Transverse colon (tissue), 4 donors: ENCODE measurements around the gene DHDH. TPM values are rescaled to one million over a fixed set of nuclear protein-coding genes. Genes with fewer than 3 reads are reported as not detected.

Experiments used
- DNase-seq: peaks from one replicate; pipeline ENCODE4 v3.0.0-alpha.2; 2019
- H3K27ac ChIP-seq, 4 donors: fragments of 200-600 bp; sonication (generic); 2 replicates each; pipeline ENCODE4 v1.5.1; 2016 to 2018; ENCODE audit warnings: inconsistent platforms in 4 of 4
- H3K27me3 ChIP-seq: fragments of 200-600 bp; sonication (generic); 2 replicates; pipeline ENCODE4 v1.5.1; 2017; ENCODE audit warnings: inconsistent platforms
- H3K36me3 ChIP-seq, 4 donors: fragments of 200-600 bp; sonication (generic); 2 replicates each; pipeline ENCODE4 v1.5.1; 2017 to 2019; ENCODE audit warnings: inconsistent platforms in 4 of 4
- H3K4me1 ChIP-seq, 4 donors: fragments of 200-600 bp; sonication (generic); 2 replicates each; pipeline ENCODE4 v1.5.1; 2017 to 2020; ENCODE audit warnings: inconsistent platforms in 4 of 4
- H3K4me3 ChIP-seq, 4 donors: fragments of 200-600 bp; sonication (generic); 1 replicate in 1 of 4; 2 replicates in 3 of 4; pipeline versions ENCODE4 v1.5.1 to v1.6.1; 2017 to 2019; ENCODE audit warnings: inconsistent platforms in 4 of 4
- H3K9me3 ChIP-seq, 2 donors: fragments of 200-600 bp; sonication (generic); 2 replicates each; pipeline ENCODE4 v1.5.1; 2017 to 2019; ENCODE audit warnings: inconsistent platforms in 2 of 2
- EP300 ChIP-seq: sonication (generic); formaldehyde crosslinking; IDR thresholded peaks from one replicate; pipeline ENCODE4 v1.6.1; 2017; ENCODE audit warnings: antibody characterized with exemption, low read depth
- POLR2A ChIP-seq: fragments of 450-650 bp; IDR thresholded peaks from one replicate; pipeline ENCODE4 v1.6.1; 2016; ENCODE audit warnings: antibody characterized with exemption, mild to moderate bottlenecking, moderate library complexity
- POLR2AphosphoS5 ChIP-seq, 3 donors: sonication (generic); formaldehyde crosslinking; IDR thresholded peaks; one replicate each; pipeline ENCODE4 v1.6.1; 2016; ENCODE audit warnings: antibody characterized with exemption in 3 of 3
- WGBS, 2 donors: methylation state at CpG; one replicate each; pipeline ENCODE4 v1.1.5; 2018; ENCODE audit warnings: low coverage in 1 of 2; 5-methylcytosine and 5-hydroxymethylcytosine counted together
- in situ Hi-C, 4 donors: fragments of 200-750 bp; cut with MboI; loops; one replicate each; pipeline versions ENCODE4 v1.15.0 to v1.15.1; 2017; ENCODE audit warnings: low sequenced_read_pairs in 3 of 4, low pct_ligation_motif_present in 1 of 4, low pct_unique_long_range_greater_than_20kb in 1 of 4
- intact Hi-C: fragments of 100-400 bp; cut with DNase I; formaldehyde crosslinking; loops from one replicate; pipeline ENCODE4 v1.15.1; 2023; ENCODE audit warnings: low total_unique reads
- total RNA-seq, 4 donors: library from RNA; depleted of rRNA; stranded (reverse); fragments of >200 nt; gene quantifications; one replicate each; pipeline ENCODE4 v1.1.0, GENCODE V29; 2016
- TF ChIP-seq, protein P1 (sequence below), 5 experiments: fragments of 200-600 bp in 3 of 5; fragments of 450-650 bp in 2 of 5; sonication (generic) in 3 of 5; IDR thresholded peaks; 1 replicate in 2 of 5; 2 replicates in 3 of 5; pipeline ENCODE4 v1.5.1; 2016 to 2017; ENCODE audit warnings: antibody characterized with exemption in 5 of 5, inconsistent platforms in 3 of 5, mild to moderate bottlenecking in 2 of 5, moderate library complexity in 1 of 5

DHDH gene
- total RNA-seq, 4 donors from 2014 or later: 3.4 to 4.9 TPM; not detected in 2

DNA sequence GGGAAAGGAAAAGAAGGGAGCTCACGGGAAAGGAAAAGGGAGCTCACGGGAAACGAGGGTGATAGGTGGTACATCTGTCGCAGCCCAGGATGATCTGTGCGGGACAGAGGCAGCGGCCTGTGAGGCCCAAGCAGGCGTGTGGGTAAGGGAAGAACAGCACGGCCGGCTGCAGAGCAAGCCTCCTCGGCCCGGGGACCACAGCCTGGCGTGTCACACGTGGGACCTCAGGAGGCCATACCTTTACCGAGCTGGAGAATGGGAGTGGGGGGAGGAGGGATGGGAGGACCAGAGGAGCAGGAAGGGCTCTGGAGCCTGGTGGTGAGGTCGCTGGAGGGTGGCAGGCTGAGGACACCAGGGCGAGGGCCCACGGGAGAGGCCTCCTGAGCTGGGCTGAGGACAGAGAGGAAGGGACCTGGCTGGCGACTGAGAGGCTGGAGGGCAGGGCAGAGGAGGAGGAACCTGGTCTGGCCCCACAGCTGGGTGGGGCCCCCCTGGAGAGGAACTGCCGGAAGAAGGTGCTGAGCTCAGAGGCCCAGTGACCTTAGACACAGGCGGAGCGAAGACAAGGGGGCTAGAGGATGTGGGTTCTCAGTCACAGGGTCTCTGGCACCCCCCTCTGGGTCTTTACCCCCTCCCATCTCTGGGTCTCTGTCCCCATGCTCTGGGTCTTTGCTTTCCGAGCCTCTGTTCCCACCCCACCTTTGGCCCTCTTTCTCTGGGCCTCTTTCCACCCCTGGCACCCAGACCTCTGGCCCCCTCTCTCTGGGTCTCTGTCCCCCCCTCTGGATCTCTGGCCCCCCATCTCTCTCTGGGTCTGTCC lies 28.7 kb downstream of the DHDH start:
- Histone ChIP-seq H3K27me3 (no peaks in the 10 kb centered on the region), H3K36me3 (peaks cover 0 to 10% (median 3%) of the 10 kb centered on the region in 4 donors), H3K4me1 (peaks cover 34 to 66% (median 59%) of the 10 kb centered on the region in 4 donors), H3K9me3 (no peaks in the 10 kb centered on the region), H3K4me3 (peak overlapping the region in 1 of 4 donors; percentile 99), H3K27ac (peak overlapping the region; percentile 94 to 97 (median 96))
- TF ChIP-seq EP300 (no peak), POLR2A (peak; percentile 94), POLR2AphosphoS5 (IDR thresholded peaks at IDR 0.05) (peak; percentile 82 to 96 (median 93))
- TF ChIP-seq, protein P1, sequence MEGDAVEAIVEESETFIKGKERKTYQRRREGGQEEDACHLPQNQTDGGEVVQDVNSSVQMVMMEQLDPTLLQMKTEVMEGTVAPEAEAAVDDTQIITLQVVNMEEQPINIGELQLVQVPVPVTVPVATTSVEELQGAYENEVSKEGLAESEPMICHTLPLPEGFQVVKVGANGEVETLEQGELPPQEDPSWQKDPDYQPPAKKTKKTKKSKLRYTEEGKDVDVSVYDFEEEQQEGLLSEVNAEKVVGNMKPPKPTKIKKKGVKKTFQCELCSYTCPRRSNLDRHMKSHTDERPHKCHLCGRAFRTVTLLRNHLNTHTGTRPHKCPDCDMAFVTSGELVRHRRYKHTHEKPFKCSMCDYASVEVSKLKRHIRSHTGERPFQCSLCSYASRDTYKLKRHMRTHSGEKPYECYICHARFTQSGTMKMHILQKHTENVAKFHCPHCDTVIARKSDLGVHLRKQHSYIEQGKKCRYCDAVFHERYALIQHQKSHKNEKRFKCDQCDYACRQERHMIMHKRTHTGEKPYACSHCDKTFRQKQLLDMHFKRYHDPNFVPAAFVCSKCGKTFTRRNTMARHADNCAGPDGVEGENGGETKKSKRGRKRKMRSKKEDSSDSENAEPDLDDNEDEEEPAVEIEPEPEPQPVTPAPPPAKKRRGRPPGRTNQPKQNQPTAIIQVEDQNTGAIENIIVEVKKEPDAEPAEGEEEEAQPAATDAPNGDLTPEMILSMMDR (IDR thresholded peaks at IDR 0.05): no peak
- in situ Hi-C loops: loop anchor here in 1 of 4 donors (25.0 kb wide), 1 partner anchor 100 kb away; the partner anchor contains the start of genes PLEKHA4 and PPP1R15A
- 32 to 38% methylated on average over 19 to 22 of the region's 22 CpGs for WGBS, 2 donors
- peak; percentile 90 for DNase-seq
- intact Hi-C loops: loop anchor here (10.0 kb wide), 2 partner anchors 57 to 87 kb away; partner anchors contain the start of genes NUCB1 and PPP1R15A

DNA sequence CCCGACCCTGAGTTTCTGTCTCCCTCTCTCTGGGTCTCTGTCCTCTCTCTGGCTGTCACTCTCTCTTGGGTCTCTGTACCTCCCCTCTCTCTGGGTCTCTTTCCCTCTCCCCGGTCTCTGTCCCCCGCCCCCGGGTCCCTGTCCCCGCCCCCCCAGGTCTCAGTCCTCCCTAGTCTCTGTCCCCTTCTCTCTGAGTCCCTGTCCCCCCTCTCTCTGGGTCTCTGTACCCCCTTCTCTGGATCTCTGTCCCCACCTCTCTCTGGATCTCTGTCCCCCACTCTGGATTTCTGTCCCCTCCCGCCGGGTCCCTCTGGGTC lies 29.3 kb downstream of the DHDH start:
- intact Hi-C loops: loop anchor here (10.0 kb wide), 2 partner anchors 58 to 88 kb away; partner anchors contain the start of genes NUCB1 and PPP1R15A
- in situ Hi-C loops: loop anchor here in 1 of 4 donors (25.0 kb wide), 1 partner anchor 101 kb away; the partner anchor contains the start of genes PLEKHA4 and PPP1R15A
- 34% methylated on average over 7 of the region's 7 CpGs; no CpG with 5 or more reads in 1 of the 2 donors for WGBS, 2 donors

DNA sequence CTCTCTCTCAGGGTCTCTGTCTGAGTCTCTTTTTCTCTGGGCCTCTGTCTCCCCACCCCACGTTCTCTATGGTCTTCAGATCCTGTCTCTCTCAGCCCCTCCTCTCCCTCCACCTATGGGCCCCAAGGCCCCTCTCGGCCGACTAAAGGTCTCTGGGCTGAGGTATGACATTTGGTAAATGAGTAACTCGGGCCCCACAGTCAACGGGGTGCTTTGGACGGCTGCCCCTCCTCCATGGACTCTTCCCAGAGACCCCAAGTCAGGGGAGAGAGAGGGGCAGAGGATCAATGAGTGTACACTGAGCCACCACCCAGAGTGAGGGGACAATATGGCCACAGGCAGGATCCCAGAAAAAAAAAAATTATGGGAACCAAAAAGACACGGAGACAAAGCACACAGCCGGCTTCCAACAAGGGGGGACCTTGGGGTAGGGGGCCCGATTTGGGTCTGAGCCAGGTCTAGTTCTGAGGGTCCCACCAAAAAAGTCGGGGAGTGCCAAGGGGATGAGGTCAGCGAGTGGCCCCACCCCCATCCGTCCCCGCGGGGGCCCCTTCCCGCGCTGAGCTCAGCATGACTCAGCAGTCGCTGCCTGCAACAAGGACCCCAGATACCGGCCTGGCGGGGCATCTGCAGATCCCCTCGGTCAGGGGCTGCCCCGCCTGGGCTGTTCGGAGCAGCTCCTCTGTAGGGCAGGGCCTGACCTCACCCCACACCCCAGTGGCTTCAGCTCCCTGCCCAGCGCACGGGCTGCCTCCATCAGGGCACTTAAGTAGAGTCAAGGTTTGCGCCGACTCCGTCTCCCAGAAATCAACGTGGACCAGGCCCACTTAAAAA lies 30.1 kb downstream of the DHDH start:
- H3K9me3 ChIP-seq: no peaks in the 10 kb centered on the region
- H3K27ac ChIP-seq: peak overlapping the region; percentile 94 to 97 (median 96)
- peaks cover 37 to 73% (median 63%) of the 10 kb centered on the region in 4 donors for H3K4me1 ChIP-seq
- in situ Hi-C loops (loop anchor here in 1 of 4 donors (25.0 kb wide), 1 partner anchor 101 kb away; the partner anchor contains the start of genes PLEKHA4 and PPP1R15A), intact Hi-C loops (loop anchor here (10.0 kb wide), 2 partner anchors 59 to 89 kb away; partner anchors contain the start of genes NUCB1 and PPP1R15A)
- 5 to 7% methylated on average over 4 to 16 of the region's 28 CpGs for WGBS, 2 donors
- peak; percentile 88 for DNase-seq
- H3K36me3 ChIP-seq: peaks cover 0 to 10% (median 3%) of the 10 kb centered on the region in 4 donors
- peak overlapping the region in 2 of 4 donors; percentile 81 to 99 for H3K4me3 ChIP-seq
- H3K27me3 ChIP-seq: no peaks in the 10 kb centered on the region
- TF ChIP-seq, protein P1 (IDR thresholded peaks at IDR 0.05): no peak
- TF ChIP-seq POLR2A: peak; percentile 17
- no peak for TF ChIP-seq EP300
- peak; percentile 62 to 77 (median 68) for TF ChIP-seq POLR2AphosphoS5 (IDR thresholded peaks at IDR 0.05)

More for the DNA sequence above, 29.3 kb downstream of the DHDH start:
- no peaks in the 10 kb centered on the region for H3K27me3 ChIP-seq
- H3K9me3 ChIP-seq: no peaks in the 10 kb centered on the region
- TF ChIP-seq POLR2AphosphoS5 (IDR thresholded peaks at IDR 0.05) (no peak), EP300 (no peak), POLR2A (no peak)
- TF ChIP-seq, protein P1 (IDR thresholded peaks at IDR 0.05): no peak
- peak overlapping the region in 1 of 4 donors; percentile 99 for H3K4me3 ChIP-seq
- no peak for DNase-seq
- H3K36me3 ChIP-seq: peaks cover 0 to 10% (median 3%) of the 10 kb centered on the region in 4 donors
- peak overlapping the region; percentile 94 to 97 (median 96) for H3K27ac ChIP-seq
- peaks cover 37 to 72% (median 63%) of the 10 kb centered on the region in 4 donors for H3K4me1 ChIP-seq
